Measurements from ENCODE around the gene OR52I1.

DNA sequence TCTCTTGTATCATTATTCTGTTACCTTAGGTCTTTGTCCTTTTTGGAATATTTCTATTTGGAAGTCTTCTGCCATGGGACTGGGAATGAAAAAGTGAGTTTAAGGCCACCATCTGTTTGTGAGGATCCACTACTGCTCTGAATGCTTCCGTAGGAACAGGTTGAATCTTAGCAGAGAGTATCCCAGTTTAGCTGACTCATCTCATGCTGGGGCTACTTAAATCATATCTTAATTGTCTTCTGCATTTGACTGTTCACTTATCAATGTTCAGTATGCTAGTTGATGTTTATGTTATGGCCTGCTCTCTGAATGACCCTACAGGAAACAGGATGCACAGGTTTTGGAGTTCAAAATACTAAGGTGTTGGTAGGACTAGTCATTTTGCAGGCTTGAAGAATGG is 13.7 kb upstream of the OR52I1 start:
- TF ChIP-seq, protein P1, sequence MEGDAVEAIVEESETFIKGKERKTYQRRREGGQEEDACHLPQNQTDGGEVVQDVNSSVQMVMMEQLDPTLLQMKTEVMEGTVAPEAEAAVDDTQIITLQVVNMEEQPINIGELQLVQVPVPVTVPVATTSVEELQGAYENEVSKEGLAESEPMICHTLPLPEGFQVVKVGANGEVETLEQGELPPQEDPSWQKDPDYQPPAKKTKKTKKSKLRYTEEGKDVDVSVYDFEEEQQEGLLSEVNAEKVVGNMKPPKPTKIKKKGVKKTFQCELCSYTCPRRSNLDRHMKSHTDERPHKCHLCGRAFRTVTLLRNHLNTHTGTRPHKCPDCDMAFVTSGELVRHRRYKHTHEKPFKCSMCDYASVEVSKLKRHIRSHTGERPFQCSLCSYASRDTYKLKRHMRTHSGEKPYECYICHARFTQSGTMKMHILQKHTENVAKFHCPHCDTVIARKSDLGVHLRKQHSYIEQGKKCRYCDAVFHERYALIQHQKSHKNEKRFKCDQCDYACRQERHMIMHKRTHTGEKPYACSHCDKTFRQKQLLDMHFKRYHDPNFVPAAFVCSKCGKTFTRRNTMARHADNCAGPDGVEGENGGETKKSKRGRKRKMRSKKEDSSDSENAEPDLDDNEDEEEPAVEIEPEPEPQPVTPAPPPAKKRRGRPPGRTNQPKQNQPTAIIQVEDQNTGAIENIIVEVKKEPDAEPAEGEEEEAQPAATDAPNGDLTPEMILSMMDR (IDR thresholded peaks at IDR 0.05): no peak
- TF ChIP-seq POLR2AphosphoS5 (IDR thresholded peaks at IDR 0.05): no peak
- no peak for TF ChIP-seq POLR2A (IDR thresholded peaks at IDR 0.05)
- no peak for TF ChIP-seq EP300 (IDR thresholded peaks at IDR 0.05)
